Loucy (cell line): ENCODE data around the gene PKD1.

Experiments used
- H2AFZ ChIP-seq: fragments of 200-600 bp; sonication (generic); 2 replicates; pipeline ENCODE4 v1.6.0; 2016; ENCODE audit warnings: antibody characterized with exemption, mild to moderate bottlenecking, low read length, moderate library complexity
- H3F3A ChIP-seq: fragments of 200-600 bp; 2 replicates; pipeline ENCODE4 v1.6.0; 2016; ENCODE audit warnings: antibody characterized with exemption, low read depth, mild to moderate bottlenecking
- H3K27me3 ChIP-seq: fragments of 200-600 bp; sonication (generic); 2 replicates; pipeline ENCODE4 v1.6.1; 2014; ENCODE audit warnings: low read length, mild to moderate bottlenecking; ENCODE audit not compliant: insufficient read depth, poor library complexity, severe bottlenecking
- H3K36me3 ChIP-seq: fragments of 200-600 bp; sonication (generic); 2 replicates; pipeline ENCODE4 v1.6.1; 2016; ENCODE audit warnings: low read length; ENCODE audit not compliant: insufficient read depth
- H3K4me1 ChIP-seq: fragments of 200-600 bp; sonication (generic); 2 replicates; pipeline ENCODE4 v1.5.1; 2014; ENCODE audit warnings: low read length, mild to moderate bottlenecking; ENCODE audit not compliant: insufficient read depth, poor library complexity, severe bottlenecking
- H3K4me2 ChIP-seq: fragments of 200-600 bp; sonication (generic); 2 replicates; pipeline ENCODE4 v1.6.0; 2014; ENCODE audit warnings: antibody characterized with exemption, low read length, low read depth, mild to moderate bottlenecking; ENCODE audit not compliant: poor library complexity, severe bottlenecking
- H3K4me3 ChIP-seq: fragments of 200-600 bp; sonication (generic); 2 replicates; pipeline ENCODE4 v1.5.1; 2014; ENCODE audit warnings: low read length, mild to moderate bottlenecking, mixed read lengths; ENCODE audit not compliant: poor library complexity, severe bottlenecking
- H3K79me2 ChIP-seq: fragments of 200-600 bp; sonication (generic); 2 replicates; pipeline ENCODE4 v1.6.1; 2014; ENCODE audit warnings: low read length; ENCODE audit not compliant: insufficient read depth
- H3K9ac ChIP-seq: fragments of 200-600 bp; sonication (generic); 2 replicates; pipeline ENCODE4 v1.6.0; 2014; ENCODE audit warnings: mild to moderate bottlenecking, low read depth, low read length, moderate library complexity; ENCODE audit not compliant: poor library complexity, severe bottlenecking
- H3K9me2 ChIP-seq: fragments of 200-600 bp; sonication (generic); replicated peaks from 2 replicates; pipeline ENCODE4 v1.6.1; 2016; ENCODE audit warnings: low read depth, low read length, mixed read lengths
- H3K9me3 ChIP-seq: fragments of 200-600 bp; sonication (generic); 2 replicates; pipeline ENCODE4 v1.6.1; 2014; ENCODE audit warnings: mild to moderate bottlenecking, antibody characterized with exemption, low read length, low read depth; ENCODE audit not compliant: insufficient read depth
- H4K20me1 ChIP-seq: fragments of 200-600 bp; sonication (generic); 2 replicates; pipeline ENCODE4 v1.6.0; 2014; ENCODE audit warnings: antibody characterized with exemption, low read length, mild to moderate bottlenecking; ENCODE audit not compliant: insufficient read depth, poor library complexity, severe bottlenecking
- EZH2phosphoT487 ChIP-seq: fragments of 200-600 bp; IDR thresholded peaks from 2 replicates; pipeline ENCODE4 v1.6.1; 2018; ENCODE audit warnings: antibody characterized with exemption, mild to moderate bottlenecking, moderate library complexity, borderline replicate concordance
- TF ChIP-seq, protein P1 (sequence below): fragments of 200-600 bp; sonication (generic); conservative IDR thresholded peaks from 2 replicates; pipeline ENCODE4 v1.5.1; 2014; ENCODE audit warnings: mild to moderate bottlenecking, antibody characterized with exemption, low read length

Gene PKD1

DNA sequence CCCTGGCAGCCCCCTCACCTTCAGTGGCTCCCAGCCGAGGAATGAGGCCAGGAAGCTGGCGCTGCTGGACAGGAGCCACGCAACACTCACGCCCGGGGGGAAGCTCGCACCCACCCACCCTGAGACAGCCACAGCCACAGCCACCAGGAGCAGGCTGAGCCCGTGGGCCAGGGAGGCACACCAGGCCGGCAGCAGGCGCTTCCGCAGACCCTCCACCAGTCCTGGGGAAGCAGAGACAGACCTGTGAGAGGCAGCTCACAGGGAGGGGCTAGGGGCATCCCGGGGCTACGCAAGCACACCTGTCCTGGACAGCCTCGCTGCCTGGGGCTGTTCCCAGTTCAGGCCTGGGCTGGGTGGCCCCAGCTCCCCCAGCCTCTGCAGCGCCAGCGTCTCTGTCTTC lies 41.9 kb downstream of the PKD1 start:
- Histone ChIP-seq H3F3A (no peaks in the 10 kb centered on the region), H3K9ac (no peak overlapping the region), H3K4me2 (no peak overlapping the region), H3K27me3 (no peaks in the 10 kb centered on the region), H4K20me1 (no peaks in the 10 kb centered on the region), H3K9me3 (no peaks in the 10 kb centered on the region), H3K9me2 (no peaks in the 10 kb centered on the region), H2AFZ (no peak overlapping the region), H3K36me3 (no peaks in the 10 kb centered on the region), H3K4me1 (no peaks in the 10 kb centered on the region), H3K79me2 (no peaks in the 10 kb centered on the region), H3K4me3 (no peak overlapping the region)
- TF ChIP-seq, protein P1, sequence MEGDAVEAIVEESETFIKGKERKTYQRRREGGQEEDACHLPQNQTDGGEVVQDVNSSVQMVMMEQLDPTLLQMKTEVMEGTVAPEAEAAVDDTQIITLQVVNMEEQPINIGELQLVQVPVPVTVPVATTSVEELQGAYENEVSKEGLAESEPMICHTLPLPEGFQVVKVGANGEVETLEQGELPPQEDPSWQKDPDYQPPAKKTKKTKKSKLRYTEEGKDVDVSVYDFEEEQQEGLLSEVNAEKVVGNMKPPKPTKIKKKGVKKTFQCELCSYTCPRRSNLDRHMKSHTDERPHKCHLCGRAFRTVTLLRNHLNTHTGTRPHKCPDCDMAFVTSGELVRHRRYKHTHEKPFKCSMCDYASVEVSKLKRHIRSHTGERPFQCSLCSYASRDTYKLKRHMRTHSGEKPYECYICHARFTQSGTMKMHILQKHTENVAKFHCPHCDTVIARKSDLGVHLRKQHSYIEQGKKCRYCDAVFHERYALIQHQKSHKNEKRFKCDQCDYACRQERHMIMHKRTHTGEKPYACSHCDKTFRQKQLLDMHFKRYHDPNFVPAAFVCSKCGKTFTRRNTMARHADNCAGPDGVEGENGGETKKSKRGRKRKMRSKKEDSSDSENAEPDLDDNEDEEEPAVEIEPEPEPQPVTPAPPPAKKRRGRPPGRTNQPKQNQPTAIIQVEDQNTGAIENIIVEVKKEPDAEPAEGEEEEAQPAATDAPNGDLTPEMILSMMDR = no peak

DNA sequence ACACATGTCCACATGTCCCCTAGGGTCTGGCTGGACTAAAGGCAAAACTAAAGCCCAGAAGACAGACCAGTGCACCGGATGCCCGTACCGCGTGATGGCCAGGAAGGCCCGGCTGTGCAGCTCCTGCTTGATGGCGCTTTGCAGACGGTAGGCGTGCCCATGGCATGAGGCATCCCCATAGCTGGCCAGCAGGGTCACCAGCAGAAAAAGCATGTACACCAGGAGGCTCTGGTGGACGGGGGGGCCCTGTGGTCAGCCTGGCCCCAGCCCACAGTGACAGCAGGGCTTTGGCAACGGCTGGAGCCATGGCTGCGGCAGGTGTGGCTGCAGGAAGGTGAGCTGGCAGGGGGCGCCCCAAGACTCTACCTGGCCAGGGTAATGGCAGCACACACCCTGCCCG lies 42.8 kb downstream of the PKD1 start:
- Histone ChIP-seq H3K9me3 (no peaks in the 10 kb centered on the region), H3K36me3 (no peaks in the 10 kb centered on the region), H3K4me3 (no peak overlapping the region), H3K27me3 (no peaks in the 10 kb centered on the region), H3K79me2 (no peaks in the 10 kb centered on the region), H3K4me1 (no peaks in the 10 kb centered on the region), H3K9me2 (no peaks in the 10 kb centered on the region), H3K4me2 (no peak overlapping the region), H2AFZ (no peak overlapping the region), H3K9ac (no peak overlapping the region), H3F3A (no peaks in the 10 kb centered on the region), H4K20me1 (no peaks in the 10 kb centered on the region)
- TF ChIP-seq EZH2phosphoT487 = no peak
- TF ChIP-seq, protein P1 = no peak

DNA sequence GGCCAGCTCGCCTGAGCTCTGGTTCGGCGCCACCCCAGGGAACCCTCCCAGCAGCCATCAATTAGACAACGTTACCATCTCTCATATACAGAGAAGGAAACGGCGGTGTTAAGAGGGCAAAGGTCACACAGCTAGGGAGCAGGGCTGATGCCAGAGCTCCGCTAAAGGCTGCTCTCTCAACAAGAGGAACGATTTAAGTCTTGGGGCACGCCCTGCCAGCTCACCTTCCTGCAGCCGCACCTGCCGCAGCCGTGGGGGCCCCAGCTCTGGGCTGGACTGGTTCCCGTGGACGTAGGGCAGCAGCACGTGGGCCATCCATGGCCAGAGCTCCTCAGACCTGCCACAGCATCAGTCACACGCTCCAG lies 43.5 kb downstream of the PKD1 start:
- Histone ChIP-seq H3K9ac (no peak overlapping the region), H3K4me1 (no peaks in the 10 kb centered on the region), H3K4me3 (no peak overlapping the region), H3K4me2 (no peak overlapping the region), H3K79me2 (no peaks in the 10 kb centered on the region), H3F3A (no peaks in the 10 kb centered on the region), H3K27me3 (no peaks in the 10 kb centered on the region), H3K36me3 (no peaks in the 10 kb centered on the region), H4K20me1 (no peaks in the 10 kb centered on the region), H3K9me3 (no peaks in the 10 kb centered on the region), H2AFZ (no peak overlapping the region), H3K9me2 (no peaks in the 10 kb centered on the region)
- TF ChIP-seq EZH2phosphoT487 = no peak
- TF ChIP-seq, protein P1 = no peak
